IMR-90 (cell line): Measurements from ENCODE around the gene CDK17.

Source experiments
- MAFK ChIP-seq: IDR thresholded peaks from 2 replicates; pipeline ENCODE4 v1.6.1; 2012; ENCODE audit warnings: low read depth, low read length, improper control_type of control experiment
- POLR2A ChIP-seq: IDR thresholded peaks from 2 replicates; pipeline ENCODE4 v1.6.1; 2012; ENCODE audit warnings: mild to moderate bottlenecking, low read depth, low read length
- TF ChIP-seq, protein P1 (sequence below): conservative IDR thresholded peaks from 2 replicates; pipeline ENCODE4 v1.5.1; 2012; ENCODE audit warnings: mild to moderate bottlenecking, low read depth, low read length, improper control_type of control experiment

DNA sequence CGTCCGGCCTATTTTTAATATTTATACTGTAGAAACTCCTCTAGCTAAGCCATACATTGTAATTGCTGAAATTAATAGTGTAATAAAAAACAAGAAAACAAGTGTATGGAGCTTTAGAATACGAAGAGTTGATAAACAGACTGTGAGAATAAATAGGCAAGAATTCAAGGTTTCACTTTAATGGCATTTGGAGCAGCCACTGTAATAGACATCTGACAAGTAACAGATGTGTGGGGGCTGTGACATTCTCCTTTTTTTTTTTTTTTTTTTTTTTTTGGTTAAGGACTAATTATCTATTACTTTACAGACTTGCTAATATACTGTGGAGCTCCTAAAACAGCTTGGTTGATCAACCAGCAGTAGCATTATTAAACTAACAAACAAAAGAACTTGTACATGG lies 47.0 kb upstream of the CDK17 start:
- TF ChIP-seq, protein P1, sequence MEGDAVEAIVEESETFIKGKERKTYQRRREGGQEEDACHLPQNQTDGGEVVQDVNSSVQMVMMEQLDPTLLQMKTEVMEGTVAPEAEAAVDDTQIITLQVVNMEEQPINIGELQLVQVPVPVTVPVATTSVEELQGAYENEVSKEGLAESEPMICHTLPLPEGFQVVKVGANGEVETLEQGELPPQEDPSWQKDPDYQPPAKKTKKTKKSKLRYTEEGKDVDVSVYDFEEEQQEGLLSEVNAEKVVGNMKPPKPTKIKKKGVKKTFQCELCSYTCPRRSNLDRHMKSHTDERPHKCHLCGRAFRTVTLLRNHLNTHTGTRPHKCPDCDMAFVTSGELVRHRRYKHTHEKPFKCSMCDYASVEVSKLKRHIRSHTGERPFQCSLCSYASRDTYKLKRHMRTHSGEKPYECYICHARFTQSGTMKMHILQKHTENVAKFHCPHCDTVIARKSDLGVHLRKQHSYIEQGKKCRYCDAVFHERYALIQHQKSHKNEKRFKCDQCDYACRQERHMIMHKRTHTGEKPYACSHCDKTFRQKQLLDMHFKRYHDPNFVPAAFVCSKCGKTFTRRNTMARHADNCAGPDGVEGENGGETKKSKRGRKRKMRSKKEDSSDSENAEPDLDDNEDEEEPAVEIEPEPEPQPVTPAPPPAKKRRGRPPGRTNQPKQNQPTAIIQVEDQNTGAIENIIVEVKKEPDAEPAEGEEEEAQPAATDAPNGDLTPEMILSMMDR = no peak
- no peak for TF ChIP-seq POLR2A
- TF ChIP-seq MAFK = no peak
